ENCODE results near the gene TMPRSS7. TPM values are rescaled to one million over a fixed set of nuclear protein-coding genes. Genes with fewer than 3 reads are reported as not detected.
"Not testable (repeated sequence)": the region's sequence is repeated elsewhere in the genome, so short reads cannot be mapped to it uniquely, and the experiment has no call there.

TMPRSS7 gene
- total RNA-seq, 6 experiments from 2014 or later: 0.10 TPM; not detected in 5

- no peak for DNase-seq
- 0 out of 2 replicates have a peak, but pooled peaks cover 3% of the 10 kb centered on the region for H3K36me3 Mint-ChIP-seq (ENCODE audit: low read depth)
- H3K4me1 Mint-ChIP-seq (ENCODE audit: low read depth): peaks cover 34% of the 10 kb centered on the region
- H3K27ac Mint-ChIP-seq: no peak overlapping the region
- H3K9me3 Mint-ChIP-seq: no peaks in the 10 kb centered on the region
- no peaks in the 10 kb centered on the region; the same call in 1 of the 2 replicates for H3K27me3 Mint-ChIP-seq (ENCODE audit: insufficient read depth)
- no peak overlapping the region for H3K4me3 Mint-ChIP-seq
- no peak for TF ChIP-seq CTCF (IDR thresholded peaks at IDR 0.05)
Observed at GRCh38 chr3:112059497-112059896, 25.0 kb downstream of the TMPRSS7 start.

GRCh38 chr3:112061152-112061551, 26.6 kb downstream of the TMPRSS7 start:
- DNase-seq: peak; percentile 40
- TF ChIP-seq CTCF (IDR thresholded peaks at IDR 0.05): no peak
- H3K4me3 Mint-ChIP-seq: peak overlapping the region; percentile 9; the same call in 1 of the 2 replicates
- no peaks in the 10 kb centered on the region; the same call in 1 of the 2 replicates for H3K27me3 Mint-ChIP-seq (ENCODE audit: insufficient read depth)
- H3K4me1 Mint-ChIP-seq (ENCODE audit: low read depth): peaks cover 32% of the 10 kb centered on the region
- H3K9me3 Mint-ChIP-seq: no peaks in the 10 kb centered on the region
- H3K27ac Mint-ChIP-seq: peak overlapping the region; percentile 11; the same call in 1 of the 2 replicates
- H3K36me3 Mint-ChIP-seq (ENCODE audit: low read depth): 0 out of 2 replicates have a peak, but pooled peaks cover 3% of the 10 kb centered on the region

- DNase-seq; H3K4me3 Mint-ChIP-seq; H3K9me3 Mint-ChIP-seq; H3K27me3 Mint-ChIP-seq (ENCODE audit: insufficient read depth); H3K27ac Mint-ChIP-seq: not testable (repeated sequence)
- H3K36me3 Mint-ChIP-seq (ENCODE audit: low read depth): peaks cover 11% of the 10 kb centered on the region; the same call in 1 of the 2 replicates
- H3K4me1 Mint-ChIP-seq (ENCODE audit: low read depth): peaks cover 31% of the 10 kb centered on the region
Observed at GRCh38 chr3:112072387-112073060, 38.0 kb downstream of the TMPRSS7 start.

GRCh38 chr3:112074006-112074405, 39.5 kb downstream of the TMPRSS7 start:
- Mint-ChIP-seq H3K4me1 (ENCODE audit: low read depth) (peaks cover 31% of the 10 kb centered on the region), H3K4me3 (peak overlapping the region; percentile 85), H3K27me3 (ENCODE audit: insufficient read depth) (no peaks in the 10 kb centered on the region; the same call in 1 of the 2 replicates), H3K27ac (peak overlapping the region; percentile 98), H3K9me3 (no peaks in the 10 kb centered on the region), H3K36me3 (ENCODE audit: low read depth) (peaks cover 8% of the 10 kb centered on the region; the same call in 1 of the 2 replicates)
- TF ChIP-seq CTCF (IDR thresholded peaks at IDR 0.05): no peak
- peak; percentile 60 for DNase-seq

GRCh38 chr3:112074616-112075497, 40.3 kb downstream of the TMPRSS7 start:
- peak overlapping the region; percentile 85 for H3K4me3 Mint-ChIP-seq

More at GRCh38 chr3:112074616-112075497, 40.3 kb downstream of the TMPRSS7 start:
- DNase-seq: peak; percentile 96
- H3K4me1 Mint-ChIP-seq (ENCODE audit: low read depth): peaks cover 31% of the 10 kb centered on the region
- H3K27me3 Mint-ChIP-seq (ENCODE audit: insufficient read depth): no peaks in the 10 kb centered on the region; the same call in 1 of the 2 replicates
- no peaks in the 10 kb centered on the region for H3K9me3 Mint-ChIP-seq
- peak overlapping the region; percentile 98 for H3K27ac Mint-ChIP-seq
- H3K36me3 Mint-ChIP-seq (ENCODE audit: low read depth): peaks cover under 1% of the 10 kb centered on the region; the same call in 1 of the 2 replicates
- no peak for TF ChIP-seq CTCF (IDR thresholded peaks at IDR 0.05)

All from HFFc6 (cell line).